HepG2 (cell line): Measurements from ENCODE around the gene MTR. TPM values are rescaled to one million over a fixed set of nuclear protein-coding genes. Genes with fewer than 3 reads are reported as not detected.

Experiments used
- ATAC-seq: fragments of 200-7000 bp; cut with Tn5 transposase; 3 replicates; pipeline ENCODE4 v1.9.1; 2020; ENCODE audit warnings: mild to moderate bottlenecking, moderate library complexity
- BruUV-seq: library from RNA; stranded (reverse); fragments of 400-500 nt; replicated peaks from 2 replicates; lab custom pipeline; 2021; lab: Mats Ljungman, UMichigan
- CTCF ChIA-PET: fragments of 300-600 bp; formaldehyde crosslinking; extraction: SDS; loops from one replicate; lab custom pipeline; 2021; ENCODE audit warnings: low total read pairs, inconsistent platforms, low intra/inter-chr PET ratio; lab: Yijun Ruan, JAX
- POLR2A ChIA-PET: fragments of 350-600 bp; sonication (Branson Sonifier 250); formaldehyde crosslinking; loops from one replicate; lab custom pipeline; 2020; ENCODE audit warnings: antibody characterized with exemption, inconsistent platforms; lab: Yijun Ruan, JAX
- DNase-seq: peaks from one replicate; pipeline ENCODE4 v3.0.0-alpha.2; 2015; ENCODE audit warnings: low spot score
- FAIRE-seq: peaks from 3 replicates; lab custom pipeline; 2011; peaks lifted over from hg19 to GRCh38; lab: Jason Lieb, UNC
- H2AFZ ChIP-seq: one replicate; pipeline ENCODE4 v1.6.1; 2011; ENCODE audit warnings: low read length, inconsistent platforms
- H3K27ac ChIP-seq: fragments of 300-600 bp; 3 replicates; pipeline ENCODE4 v1.8.0; 2011; ENCODE audit warnings: mixed run types, mild to moderate bottlenecking, mixed read lengths, low read length, inconsistent platforms; ENCODE audit not compliant: insufficient read depth; ENCODE audit errors: extremely low read length
- H3K27me3 ChIP-seq, 2 experiments: fragments of 200-600 bp in 1 of 2; 2 replicates in 1 of 2; 3 replicates in 1 of 2; pipeline versions ENCODE4 v1.6.0 to v1.8.0; 2011; ENCODE audit warnings: low read length in 2 of 2, mild to moderate bottlenecking in 2 of 2, moderate library complexity in 2 of 2, inconsistent platforms in 1 of 2; ENCODE audit not compliant: insufficient read depth in 2 of 2, control insufficient read depth in 1 of 2
- H3K36me3 ChIP-seq, 2 experiments: fragments of 200-600 bp in 1 of 2; replicated peaks in 1 of 2; 2 replicates in 1 of 2; 3 replicates in 1 of 2; pipeline versions ENCODE4 v1.5.1 to v1.8.0; 2011; ENCODE audit warnings: low read length in 2 of 2, inconsistent platforms in 1 of 2; ENCODE audit not compliant: insufficient read depth in 2 of 2, control insufficient read depth in 1 of 2
- H3K4me1 ChIP-seq: 2 replicates; pipeline ENCODE4 v1.5.1; 2012; ENCODE audit warnings: low read length, inconsistent platforms; ENCODE audit not compliant: insufficient read depth
- H3K4me2 ChIP-seq: 2 replicates; pipeline ENCODE4 v1.6.0; 2011; ENCODE audit warnings: low read depth, low read length, inconsistent platforms
- H3K4me3 ChIP-seq, 3 experiments: fragments of 200-600 bp in 1 of 3; sonication (generic), shearing (Covaris generic) in 1 of 3; replicated peaks in 1 of 3; 2 replicates each; pipeline ENCODE4 v1.5.1; 2011 to 2016; ENCODE audit warnings: low read length in 3 of 3, inconsistent platforms in 2 of 3, low read depth in 2 of 3, mild to moderate bottlenecking in 2 of 3, control low read depth in 1 of 3, mixed read lengths in 1 of 3; ENCODE audit not compliant: insufficient read depth in 1 of 3
- H3K79me2 ChIP-seq: one replicate; pipeline ENCODE4 v1.6.1; 2011; ENCODE audit warnings: low read length, inconsistent platforms; ENCODE audit not compliant: insufficient read depth
- H3K9ac ChIP-seq: 2 replicates; pipeline ENCODE4 v1.6.0; 2011; ENCODE audit warnings: mild to moderate bottlenecking, low read depth, low read length, inconsistent platforms; ENCODE audit not compliant: insufficient read depth
- H3K9me3 ChIP-seq: 2 replicates; pipeline ENCODE4 v1.5.1; 2012; ENCODE audit warnings: mild to moderate bottlenecking, low read length
- H4K20me1 ChIP-seq: 2 replicates; pipeline ENCODE4 v1.6.0; 2011; ENCODE audit warnings: inconsistent platforms, mild to moderate bottlenecking, low read length, moderate library complexity; ENCODE audit not compliant: insufficient read depth
- ATF5 ChIP-seq: sonication (generic); formaldehyde crosslinking; IDR thresholded peaks from 2 replicates; pipeline ENCODE4 v1.4.0; 2020; ENCODE audit warnings: mild to moderate bottlenecking, low read depth, missing genetic modification reagents
- FOXA1 ChIP-seq, 2 experiments: fragments of 450-650 bp in 1 of 2; sonication (generic) in 1 of 2; formaldehyde crosslinking in 1 of 2; IDR thresholded peaks; 2 replicates each; pipeline versions ENCODE4 v1.4.0 to v1.6.1; 2016 to 2020; ENCODE audit warnings: missing genetic modification reagents in 1 of 2
- FOXK1 ChIP-seq: sonication (generic); formaldehyde crosslinking; IDR thresholded peaks from 2 replicates; pipeline ENCODE4 v1.4.0; 2020; ENCODE audit warnings: low read depth, missing genetic modification reagents, borderline replicate concordance
- KAT8 ChIP-seq: IDR thresholded peaks from 2 replicates; pipeline ENCODE4 v1.6.1; 2016; ENCODE audit warnings: missing genetic modification reagents, missing compliant biosample characterization
- PHF21A ChIP-seq: sonication (generic); formaldehyde crosslinking; IDR thresholded peaks from 2 replicates; pipeline ENCODE4 v1.5.0; 2020; ENCODE audit warnings: mild to moderate bottlenecking, missing genetic modification reagents
- RAD51 ChIP-seq: fragments of 450-650 bp; IDR thresholded peaks from 2 replicates; pipeline ENCODE4 v1.6.1; 2016; ENCODE audit warnings: borderline replicate concordance
- SP2 ChIP-seq: sonication (generic); formaldehyde crosslinking; IDR thresholded peaks from 2 replicates; pipeline ENCODE4 v1.5.1; 2020; ENCODE audit warnings: mild to moderate bottlenecking, missing genetic modification reagents
- TGIF2 ChIP-seq: IDR thresholded peaks from 2 replicates; pipeline ENCODE4 v1.6.1; 2016; ENCODE audit warnings: control low read depth, missing compliant biosample characterization
- THAP11 ChIP-seq: IDR thresholded peaks from 2 replicates; pipeline ENCODE4 v1.6.1; 2016; ENCODE audit warnings: missing biosample characterization, missing genetic modification reagents
- ZMYM4 ChIP-seq: sonication (generic); formaldehyde crosslinking; IDR thresholded peaks from 2 replicates; pipeline ENCODE4 v1.8.1; 2023; ENCODE audit warnings: mild to moderate bottlenecking, missing genetic modification reagents
- ZNF160 ChIP-seq: sonication (generic); formaldehyde crosslinking; IDR thresholded peaks from 2 replicates; pipeline ENCODE4 v1.8.0; 2022; ENCODE audit warnings: mild to moderate bottlenecking, inconsistent platforms, missing genetic modification reagents
- ZNF205 ChIP-seq: IDR thresholded peaks from 2 replicates; pipeline ENCODE4 v1.6.1; 2018; ENCODE audit warnings: missing biosample characterization, missing genetic modification reagents
- ZNF296 ChIP-seq: sonication (generic); formaldehyde crosslinking; conservative IDR thresholded peaks from 2 replicates; pipeline ENCODE4 v1.5.0; 2020; ENCODE audit warnings: mild to moderate bottlenecking, missing genetic modification reagents
- WGBS: methylation state at CpG from one replicate; pipeline ENCODE4 v1.1.6; 2017; ENCODE audit warnings: low lambda C conversion rate; 5-methylcytosine and 5-hydroxymethylcytosine counted together
- in situ Hi-C: cut with HindIII; loops from 2 replicates; pipeline ENCODE4 v1.10.0; 2017; ENCODE audit warnings: low pct_unique_long_range_greater_than_20kb; ENCODE audit not compliant: extremely low pct_ligation_motif_present
- intact Hi-C: fragments of 100-400 bp; cut with micrococcal nuclease; formaldehyde crosslinking; loops from one replicate; pipeline ENCODE4 v1.10.0; 2022; ENCODE audit not compliant: unreplicated experiment
- polyA plus RNA-seq, 8 experiments: library from polyadenylated mRNA; depleted of rRNA in 3 of 8; stranded (reverse) in 7 of 8; unstranded in 1 of 8; fragments of >200 nt; fragmentation: Illumina TruSeq in 4 of 8; extraction: Trizol in 4 of 8; gene quantifications; 2 replicates each; pipeline versions ENCODE4 v1.2.1 to v1.2.3, GENCODE V29; 2011 to 2016; ENCODE audit warnings: low read depth in 4 of 8, missing spikeins in 1 of 8, mixed read lengths in 1 of 8; ENCODE audit not compliant: insufficient read depth in 1 of 8
- total RNA-seq, 5 experiments: library from RNA; depleted of rRNA; stranded (reverse); fragments of >200 nt; fragmentation: Illumina TruSeq; extraction: Trizol; gene quantifications; 2 replicates each; pipeline ENCODE4 v1.2.3, GENCODE V29; 2016; ENCODE audit warnings: low read depth in 1 of 5
- TF ChIP-seq, protein P1 (sequence below), 2 experiments: sonication (generic) in 1 of 2; formaldehyde crosslinking in 1 of 2; IDR thresholded peaks; 2 replicates each; pipeline versions ENCODE4 v1.4.0 to v1.6.1; 2018 to 2020; ENCODE audit warnings: missing genetic modification reagents in 2 of 2, borderline replicate concordance in 1 of 2, low read depth in 1 of 2, mild to moderate bottlenecking in 1 of 2, missing biosample characterization in 1 of 2
- TF ChIP-seq, protein P2 (sequence below): IDR thresholded peaks from 2 replicates; pipeline ENCODE4 v1.6.1; 2016; ENCODE audit warnings: low read depth, borderline replicate concordance
- TF ChIP-seq, protein P3 (sequence below): sonication (generic); formaldehyde crosslinking; IDR thresholded peaks from 2 replicates; pipeline ENCODE4 v1.5.0; 2020; ENCODE audit warnings: mild to moderate bottlenecking, missing genetic modification reagents

Gene MTR
- total and polyA plus RNA-seq, 2 of the 13 experiments (the other 11 are each of a cell fraction or from before 2014, with no cell fraction given): 16.3 to 36.1 TPM

DNA sequence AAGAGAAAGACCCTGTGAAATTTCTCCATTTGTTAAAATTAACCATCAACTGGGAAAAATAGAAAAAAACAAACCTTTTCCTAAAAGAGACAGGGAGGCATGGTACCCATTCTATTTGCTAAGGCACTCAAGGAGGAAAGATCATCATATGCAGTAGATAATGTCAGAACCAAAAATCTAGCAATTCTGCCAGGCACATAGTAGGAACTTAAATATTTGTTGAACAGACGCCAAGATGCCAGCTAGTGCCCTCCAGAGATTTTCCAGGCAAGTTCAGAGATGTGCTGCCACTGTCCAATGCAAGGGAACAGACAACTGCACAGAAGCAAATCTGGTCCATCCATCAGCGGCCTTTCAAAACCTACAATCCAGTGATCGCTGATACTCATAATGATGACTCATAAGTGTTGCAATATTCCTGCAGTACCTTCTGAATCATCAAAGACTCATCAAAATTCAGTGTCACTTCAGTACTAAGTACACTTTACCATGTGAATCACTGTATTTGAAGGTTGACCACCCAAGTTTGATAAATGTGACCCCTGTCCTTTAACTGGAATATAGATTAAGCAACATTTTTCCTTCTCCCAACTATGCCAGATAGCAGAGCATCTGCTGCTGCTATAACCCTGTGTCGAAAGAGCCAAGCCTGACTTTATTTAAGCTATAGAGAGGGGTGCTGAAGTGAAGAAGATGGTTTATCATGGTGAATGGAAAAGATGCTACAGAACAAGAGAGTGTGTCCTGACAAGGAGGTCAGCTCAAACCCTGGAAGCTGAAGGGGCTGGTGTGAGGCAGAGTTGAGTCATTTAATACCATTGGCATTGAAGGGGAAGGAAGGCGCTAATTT, 110.0 kb downstream of the MTR start (continued):
- TF ChIP-seq, protein P1, sequence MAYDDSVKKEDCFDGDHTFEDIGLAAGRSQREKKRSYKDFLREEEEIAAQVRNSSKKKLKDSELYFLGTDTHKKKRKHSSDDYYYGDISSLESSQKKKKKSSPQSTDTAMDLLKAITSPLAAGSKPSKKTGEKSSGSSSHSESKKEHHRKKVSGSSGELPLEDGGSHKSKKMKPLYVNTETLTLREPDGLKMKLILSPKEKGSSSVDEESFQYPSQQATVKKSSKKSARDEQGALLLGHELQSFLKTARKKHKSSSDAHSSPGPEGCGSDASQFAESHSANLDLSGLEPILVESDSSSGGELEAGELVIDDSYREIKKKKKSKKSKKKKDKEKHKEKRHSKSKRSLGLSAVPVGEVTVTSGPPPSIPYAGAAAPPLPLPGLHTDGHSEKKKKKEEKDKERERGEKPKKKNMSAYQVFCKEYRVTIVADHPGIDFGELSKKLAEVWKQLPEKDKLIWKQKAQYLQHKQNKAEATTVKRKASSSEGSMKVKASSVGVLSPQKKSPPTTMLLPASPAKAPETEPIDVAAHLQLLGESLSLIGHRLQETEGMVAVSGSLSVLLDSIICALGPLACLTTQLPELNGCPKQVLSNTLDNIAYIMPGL (CRISPR knock-in tag; IDR thresholded peaks at IDR 0.05; ENCODE audit: borderline replicate concordance in 1 of 2, low read depth in 1 of 2): no peak
- TF ChIP-seq ZNF205 (CRISPR knock-in tag) (no peak), FOXK1 (CRISPR knock-in tag) (peak; percentile 46; the same call in 1 of the 2 replicates), ZMYM4 (CRISPR knock-in tag) (no peak), TGIF2 (CRISPR knock-in tag) (no peak), ZNF160 (CRISPR knock-in tag) (no peak), ATF5 (CRISPR knock-in tag) (no peak)

GRCh38 chr1:236907205-236907604, 112.1 kb downstream of the MTR start:
- POLR2A ChIA-PET: no interaction called here
- TF ChIP-seq SP2 (CRISPR knock-in tag) (no peak), THAP11 (CRISPR knock-in tag) (no peak), RAD51 (no peak), ZNF160 (CRISPR knock-in tag) (no peak), KAT8 (CRISPR knock-in tag) (no peak), PHF21A (no peak), FOXA1 (IDR thresholded peaks at IDR 0.05) (no peak), FOXA1 (CRISPR knock-in tag; IDR thresholded peaks at IDR 0.05) (no peak), ZNF296 (CRISPR knock-in tag) (no peak)
- TF ChIP-seq, protein P2, sequence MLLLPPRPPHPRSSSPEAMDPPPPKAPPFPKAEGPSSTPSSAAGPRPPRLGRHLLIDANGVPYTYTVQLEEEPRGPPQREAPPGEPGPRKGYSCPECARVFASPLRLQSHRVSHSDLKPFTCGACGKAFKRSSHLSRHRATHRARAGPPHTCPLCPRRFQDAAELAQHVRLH (CRISPR knock-in tag): no peak
- TF ChIP-seq, protein P3, sequence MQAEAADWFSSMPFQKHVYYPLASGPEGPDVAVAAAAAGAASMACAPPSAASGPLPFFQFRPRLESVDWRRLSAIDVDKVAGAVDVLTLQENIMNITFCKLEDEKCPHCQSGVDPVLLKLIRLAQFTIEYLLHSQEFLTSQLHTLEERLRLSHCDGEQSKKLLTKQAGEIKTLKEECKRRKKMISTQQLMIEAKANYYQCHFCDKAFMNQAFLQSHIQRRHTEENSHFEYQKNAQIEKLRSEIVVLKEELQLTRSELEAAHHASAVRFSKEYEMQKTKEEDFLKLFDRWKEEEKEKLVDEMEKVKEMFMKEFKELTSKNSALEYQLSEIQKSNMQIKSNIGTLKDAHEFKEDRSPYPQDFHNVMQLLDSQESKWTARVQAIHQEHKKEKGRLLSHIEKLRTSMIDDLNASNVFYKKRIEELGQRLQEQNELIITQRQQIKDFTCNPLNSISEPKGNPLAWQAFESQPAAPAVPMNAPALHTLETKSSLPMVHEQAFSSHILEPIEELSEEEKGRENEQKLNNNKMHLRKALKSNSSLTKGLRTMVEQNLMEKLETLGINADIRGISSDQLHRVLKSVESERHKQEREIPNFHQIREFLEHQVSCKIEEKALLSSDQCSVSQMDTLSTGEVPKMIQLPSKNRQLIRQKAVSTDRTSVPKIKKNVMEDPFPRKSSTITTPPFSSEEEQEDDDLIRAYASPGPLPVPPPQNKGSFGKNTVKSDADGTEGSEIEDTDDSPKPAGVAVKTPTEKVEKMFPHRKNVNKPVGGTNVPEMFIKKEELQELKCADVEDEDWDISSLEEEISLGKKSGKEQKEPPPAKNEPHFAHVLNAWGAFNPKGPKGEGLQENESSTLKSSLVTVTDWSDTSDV: no peak
- TF ChIP-seq, all 625 proteins: peak for 0
- Histone ChIP-seq H3K4me2 (no peak overlapping the region), H3K27me3 (no peaks in the 10 kb centered on the region; a peak in 1 of 5 replicates), H4K20me1 (no peaks in the 10 kb centered on the region), H3K4me1 (peaks cover 21% of the 10 kb centered on the region), H3K27ac (no peak overlapping the region), H3K4me3 (no peak overlapping the region), H3K9ac (no peak overlapping the region), H3K9me3 (no peaks in the 10 kb centered on the region; the same call in 1 of the 2 replicates), H3K36me3 (no peaks in the 10 kb centered on the region), H3K79me2 (no peaks in the 10 kb centered on the region), H2AFZ (no peak overlapping the region)
- intact Hi-C loops (loop anchor here (5.0 kb wide), 1 partner anchor 45 kb away; no protein-coding TSS in a partner anchor), in situ Hi-C loops (no loop called here)
- CTCF ChIA-PET: no interaction called here
- DNase-seq (no peak), ATAC-seq (no peak), FAIRE-seq (no peak)
- BruUV-seq: no TSS peak
- WGBS: 67% methylated on average over 7 of the region's 7 CpGs
